K562 (cell line): ENCODE measurements around the gene NAT9. TPM values are rescaled to one million over a fixed set of nuclear protein-coding genes. Genes with fewer than 3 reads are reported as not detected.

Experiments
- ATAC-seq: fragments of 200-7000 bp; cut with Tn5 transposase; 3 replicates; pipeline ENCODE4 v1.9.1; 2020; ENCODE audit warnings: moderate library complexity
- BruUV-seq: library from RNA; stranded (reverse); fragments of 400-500 nt; replicated peaks from 2 replicates; lab custom pipeline; 2021; lab: Mats Ljungman, UMichigan
- CTCF ChIA-PET: fragments of 300-600 bp; formaldehyde crosslinking; extraction: SDS; loops from one replicate; lab custom pipeline; 2021; ENCODE audit warnings: low intra/inter-chr PET ratio; lab: Yijun Ruan, JAX
- POLR2A ChIA-PET: fragments of 300-600, 350-650 bp; sonication (Branson Sonifier 250); formaldehyde crosslinking; extraction: SDS; loops from one replicate; lab custom pipeline; 2021; ENCODE audit warnings: antibody characterized with exemption, inconsistent platforms; lab: Yijun Ruan, JAX
- DNase-seq, 4 experiments: peaks; one replicate each; pipeline versions ENCODE4 v3.0.0 to v3.0.0-alpha.2; 2011 to 2018; ENCODE audit warnings: low spot score in 3 of 4, mixed read lengths in 3 of 4; ENCODE audit errors: extremely low read depth in 1 of 4
- FAIRE-seq: peaks from 2 replicates; lab custom pipeline; 2011; peaks lifted over from hg19 to GRCh38; lab: Jason Lieb, UNC
- H2AFZ ChIP-seq: 2 replicates; pipeline ENCODE4 v1.6.0; 2011; ENCODE audit warnings: low read depth, low read length, control low read depth, inconsistent platforms
- H3K27ac ChIP-seq: fragments of 200-600 bp; 3 replicates; pipeline ENCODE4 v1.8.0; 2011; ENCODE audit warnings: low read depth, mild to moderate bottlenecking, control low read depth, inconsistent platforms, low read length, moderate library complexity, mixed read lengths; ENCODE audit errors: extremely low read depth
- H3K27me3 ChIP-seq, 2 experiments: fragments of 300-600 bp in 1 of 2; 2 replicates in 1 of 2; 3 replicates in 1 of 2; pipeline versions ENCODE4 v1.6.0 to v1.8.0; 2011; ENCODE audit warnings: inconsistent platforms in 2 of 2, low read length in 2 of 2, mild to moderate bottlenecking in 1 of 2, mixed read lengths in 1 of 2, moderate library complexity in 1 of 2; ENCODE audit not compliant: control insufficient read depth in 2 of 2, insufficient read depth in 2 of 2
- H3K36me3 ChIP-seq: fragments of 300-600 bp; 3 replicates; pipeline ENCODE4 v1.8.0; 2011; ENCODE audit warnings: mild to moderate bottlenecking, low read length, inconsistent platforms; ENCODE audit not compliant: control insufficient read depth, insufficient read depth
- H3K4me1 ChIP-seq, 2 experiments: fragments of 200-600 bp in 1 of 2; replicated peaks in 1 of 2; 2 replicates in 1 of 2; 3 replicates in 1 of 2; pipeline versions ENCODE4 v1.5.1 to v1.8.0; 2011; ENCODE audit warnings: inconsistent platforms in 2 of 2, low read length in 2 of 2, mild to moderate bottlenecking in 1 of 2, mixed read lengths in 1 of 2, moderate library complexity in 1 of 2; ENCODE audit not compliant: control insufficient read depth in 2 of 2, insufficient read depth in 2 of 2
- H3K4me2 ChIP-seq: 2 replicates; pipeline ENCODE4 v1.6.1; 2011; ENCODE audit warnings: low read length, control low read depth, inconsistent platforms, mixed read lengths; ENCODE audit not compliant: insufficient read depth
- H3K4me3 ChIP-seq: fragments of 200-600 bp; sonication (generic), shearing (Covaris generic); 2 replicates; pipeline ENCODE4 v1.5.1; 2016; ENCODE audit warnings: control low read depth, inconsistent platforms
- H3K79me2 ChIP-seq: fragments of 200-600 bp; 3 replicates; pipeline ENCODE4 v1.8.0; 2011; ENCODE audit warnings: low read length, inconsistent platforms; ENCODE audit not compliant: control insufficient read depth, insufficient read depth
- H3K9ac ChIP-seq, 2 experiments: 2 replicates each; pipeline versions ENCODE4 v1.6.0 to v1.6.1; 2011; ENCODE audit warnings: low read depth in 2 of 2, low read length in 2 of 2, control low read depth in 1 of 2, inconsistent platforms in 1 of 2, mild to moderate bottlenecking in 1 of 2, mixed read lengths in 1 of 2; ENCODE audit not compliant: insufficient read depth in 1 of 2
- H3K9me1 ChIP-seq: one replicate; pipeline ENCODE4 v1.6.0; 2011; ENCODE audit warnings: inconsistent platforms, mild to moderate bottlenecking, low read length, moderate library complexity; ENCODE audit not compliant: control insufficient read depth, insufficient read depth
- H3K9me3 ChIP-seq: replicated peaks from 2 replicates; pipeline ENCODE4 v1.5.1; 2011; ENCODE audit warnings: low read depth, low read length, inconsistent platforms; ENCODE audit not compliant: control insufficient read depth, insufficient read depth
- H4K20me1 ChIP-seq: replicated peaks from 2 replicates; pipeline ENCODE4 v1.6.1; 2011; ENCODE audit warnings: low read length, inconsistent platforms, mixed read lengths; ENCODE audit not compliant: control insufficient read depth, insufficient read depth
- ARID1B ChIP-seq: fragments of 450-650 bp; IDR thresholded peaks from 2 replicates; pipeline ENCODE4 v1.6.1; 2016; ENCODE audit warnings: antibody characterized with exemption, mild to moderate bottlenecking, inconsistent platforms
- HDAC6 ChIP-seq: IDR thresholded peaks from 2 replicates; pipeline ENCODE4 v1.6.1; 2012; ENCODE audit warnings: low read depth, mild to moderate bottlenecking, control low read depth, inconsistent platforms, low read length, moderate library complexity
- WHSC1 ChIP-seq: IDR thresholded peaks from one replicate; pipeline ENCODE4 v1.6.1; 2012; ENCODE audit warnings: low read length, control low read depth, inconsistent platforms
- ZZZ3 ChIP-seq: fragments of 450-650 bp; IDR thresholded peaks from 2 replicates; pipeline ENCODE4 v1.6.1; 2016; ENCODE audit warnings: antibody characterized with exemption, mild to moderate bottlenecking, moderate library complexity
- WGBS: fragments of 100-300 bp; shearing (Covaris generic); methylation state at CpG from one replicate; pipeline ENCODE4 v1.1.6; 2016; ENCODE audit warnings: low coverage, mixed read lengths; ENCODE audit not compliant: insufficient coverage; ENCODE audit errors: missing lambda C conversion rate; 5-methylcytosine and 5-hydroxymethylcytosine counted together
- in situ Hi-C: fragments of 300-500 bp; cut with MboI; formaldehyde crosslinking; loops from 4 replicates; pipeline ENCODE4 v1.15.0; 2018; ENCODE audit warnings: inconsistent platforms, mixed read lengths
- intact Hi-C: fragments of 100-400 bp; cut with micrococcal nuclease; formaldehyde crosslinking; loops from 2 replicates; pipeline ENCODE4 v1.14.2; 2022
- polyA plus RNA-seq, 8 experiments: library from polyadenylated mRNA; depleted of rRNA in 4 of 8; stranded (reverse) in 5 of 8; unstranded in 3 of 8; fragments of >200 nt; fragmentation: Nextera tagmentation in 2 of 8; fragmentation: Illumina TruSeq in 1 of 8; extraction: Ambion mirVana in 2 of 8; extraction: Trizol in 1 of 8; gene quantifications; 2 replicates each; pipeline versions ENCODE4 v1.2.1 to v1.2.3, GENCODE V29; 2011 to 2014; ENCODE audit warnings: inconsistent platforms in 1 of 8, missing spikeins in 1 of 8
- total RNA-seq, 7 experiments: library from RNA; depleted of rRNA in 6 of 7; stranded (reverse); fragments of >200 nt in 6 of 7; fragmentation: Illumina TruSeq in 2 of 7; extraction: Trizol in 2 of 7; gene quantifications; 2 replicates each; pipeline versions ENCODE4 v1.2.1 to v1.2.3, GENCODE V29; 2011 to 2021; ENCODE audit warnings: low replicate concordance in 1 of 7

NAT9 gene
- total and polyA plus RNA-seq, 9 of the 15 experiments (the other 6 are each of a cell fraction or from before 2014, with no cell fraction given): 4.2 to 63.6 (median 40.8) TPM

- no peak for FAIRE-seq
- no peak for ATAC-seq
- H3K9ac ChIP-seq: peak overlapping the region; percentile 82 to 97; a peak in 3 of 4 replicates
- intact Hi-C loops (no loop called here), in situ Hi-C loops (no loop called here)
- no TSS peak for BruUV-seq
- H3K79me2 ChIP-seq: peaks cover 56% of the 10 kb centered on the region
- peak overlapping the region; percentile 93 for H3K4me3 ChIP-seq
- no peak overlapping the region for H3K27ac ChIP-seq
- WGBS: 70% methylated on average over 6 of the region's 6 CpGs
- H4K20me1 ChIP-seq: peaks cover 9% of the 10 kb centered on the region; the same call in 1 of the 2 replicates
- peaks cover under 1% of the 10 kb centered on the region for H3K9me1 ChIP-seq
- H3K36me3 ChIP-seq: peaks cover 13% of the 10 kb centered on the region; the same call in 2 of the 3 replicates
- TF ChIP-seq ARID1B (no peak), ZZZ3 (no peak), WHSC1 (peak; percentile 9), HDAC6 (no peak)
- TF ChIP-seq, all 486 proteins: peak for 1
- Histone ChIP-seq H3K27me3 (no peaks in the 10 kb centered on the region), H3K4me2 (peak overlapping the region; percentile 74), H3K4me1 (peaks cover 43 to 69% of the 10 kb centered on the region in 2 experiments), H2AFZ (no peak overlapping the region), H3K9me3 (no peaks in the 10 kb centered on the region)
- no peak for DNase-seq
- CTCF ChIA-PET: no interaction called here
- POLR2A ChIA-PET: interaction anchor here (0.6 to 3.6 kb wide), 8 partner anchors 10 to 1322 kb away, joined by 3 to 22 read pairs (median 4); partner anchors contain the start of gene FDXR
These were observed 26.2 kb downstream of the NAT9 start for GRCh38 chr17:74750039-74750326.
